Measurements from ENCODE around the gene CYSRT1.

- TF ChIP-seq POLR2AphosphoS5 (IDR thresholded peaks at IDR 0.05; ENCODE audit: low read depth, low read length), result no peak
- TF ChIP-seq TAF1 (IDR thresholded peaks at IDR 0.05; ENCODE audit: borderline replicate concordance, low read depth, low read length), result no peak
- no peak; the same call in 1 of the 2 replicates for TF ChIP-seq POLR2A (IDR thresholded peaks at IDR 0.05; ENCODE audit: low read depth, low read length)
These were observed 30.6 kb downstream of the CYSRT1 start for GRCh38 chr9:137255448-137256114.
